ENCODE results near the gene COX7A1. TPM values are rescaled to one million over a fixed set of nuclear protein-coding genes. Genes with fewer than 3 reads are reported as not detected.

Gene COX7A1
- total and polyA plus RNA-seq, 7 donors: 571 to 1,741 (median 1,453) TPM

DNA sequence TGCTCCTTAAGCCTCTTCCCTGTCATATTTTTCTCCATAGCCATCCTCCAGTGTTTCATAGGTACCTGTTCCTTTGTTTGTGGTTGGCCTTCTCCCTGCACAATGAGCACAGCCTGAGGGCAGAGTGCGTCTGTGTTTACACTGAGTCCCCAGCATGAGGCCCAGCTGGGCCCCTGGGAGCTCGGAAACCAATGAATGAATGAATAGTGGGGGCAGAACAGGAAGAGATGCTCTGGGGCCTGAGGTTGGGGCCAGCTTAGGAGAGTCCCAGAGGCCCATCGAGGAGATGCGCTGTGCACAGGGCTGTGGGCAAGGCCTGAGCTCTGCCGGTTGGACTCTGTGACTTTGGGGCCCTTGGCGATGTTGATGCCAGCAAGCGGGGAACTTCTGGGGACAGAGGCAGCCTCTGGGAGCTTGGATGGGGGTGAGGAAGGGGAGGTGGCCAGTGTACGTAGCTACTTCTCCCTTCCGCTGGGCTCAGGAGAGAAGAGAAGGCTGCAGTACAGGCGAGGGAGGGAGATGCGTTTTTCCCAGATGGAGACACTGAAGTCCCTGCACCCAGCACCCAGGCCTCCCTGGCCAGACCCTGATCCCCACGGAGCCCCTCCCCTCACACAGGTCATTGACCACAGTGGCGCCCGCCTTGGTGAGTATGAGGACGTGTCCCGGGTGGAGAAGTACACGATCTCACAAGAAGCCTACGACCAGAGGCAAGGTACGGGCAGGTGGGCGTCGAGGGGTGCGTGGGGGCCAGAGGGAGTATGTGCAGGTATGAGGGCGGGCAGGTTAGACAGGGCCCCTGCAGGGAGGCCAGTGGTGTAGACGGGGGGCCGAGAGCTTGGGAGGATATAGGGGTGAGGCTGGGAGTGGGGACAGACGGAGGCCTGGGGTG is 31.9 kb downstream of the COX7A1 start:
- Histone ChIP-seq H3K36me3 (ENCODE audit: insufficient read depth in 1 of 2, low read depth in 1 of 2) (peaks cover 3 to 72% of the 10 kb centered on the region in 2 donors), H3K9me3 (no peaks in the 10 kb centered on the region), H3K4me3 (no peak overlapping the region), H3K4me1 (peaks cover 8% of the 10 kb centered on the region), H3K27me3 (ENCODE audit: insufficient read depth in 3 of 3, low read length in 2 of 3) (no peaks in the 10 kb centered on the region), H3K27ac (no peak overlapping the region)
- WGBS, 3 donors: 87 to 94% (median 90%) methylated on average over 24 to 26 of the region's 26 CpGs
- no peak for DNase-seq
- intact Hi-C loops (cut with DNase I): no loop called here
- ATAC-seq: no peak
- TF ChIP-seq, protein P1, sequence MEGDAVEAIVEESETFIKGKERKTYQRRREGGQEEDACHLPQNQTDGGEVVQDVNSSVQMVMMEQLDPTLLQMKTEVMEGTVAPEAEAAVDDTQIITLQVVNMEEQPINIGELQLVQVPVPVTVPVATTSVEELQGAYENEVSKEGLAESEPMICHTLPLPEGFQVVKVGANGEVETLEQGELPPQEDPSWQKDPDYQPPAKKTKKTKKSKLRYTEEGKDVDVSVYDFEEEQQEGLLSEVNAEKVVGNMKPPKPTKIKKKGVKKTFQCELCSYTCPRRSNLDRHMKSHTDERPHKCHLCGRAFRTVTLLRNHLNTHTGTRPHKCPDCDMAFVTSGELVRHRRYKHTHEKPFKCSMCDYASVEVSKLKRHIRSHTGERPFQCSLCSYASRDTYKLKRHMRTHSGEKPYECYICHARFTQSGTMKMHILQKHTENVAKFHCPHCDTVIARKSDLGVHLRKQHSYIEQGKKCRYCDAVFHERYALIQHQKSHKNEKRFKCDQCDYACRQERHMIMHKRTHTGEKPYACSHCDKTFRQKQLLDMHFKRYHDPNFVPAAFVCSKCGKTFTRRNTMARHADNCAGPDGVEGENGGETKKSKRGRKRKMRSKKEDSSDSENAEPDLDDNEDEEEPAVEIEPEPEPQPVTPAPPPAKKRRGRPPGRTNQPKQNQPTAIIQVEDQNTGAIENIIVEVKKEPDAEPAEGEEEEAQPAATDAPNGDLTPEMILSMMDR (IDR thresholded peaks at IDR 0.05): no peak

DNA sequence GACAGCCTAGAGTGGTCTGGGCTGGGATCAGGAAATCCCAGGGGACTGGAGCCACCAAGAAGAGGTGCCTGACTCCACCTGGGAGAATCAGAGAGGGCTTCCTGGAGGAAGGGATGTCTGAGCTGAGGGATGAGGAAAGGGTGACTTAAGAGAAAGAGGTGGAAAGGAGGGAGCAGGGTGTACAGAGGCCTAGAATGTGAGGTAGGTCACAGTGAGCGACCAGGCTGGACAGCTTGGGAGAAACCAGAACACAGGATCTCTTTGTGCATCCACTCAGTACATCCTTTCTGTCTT is 36.0 kb downstream of the COX7A1 start:
- H3K27me3 ChIP-seq (ENCODE audit: insufficient read depth in 3 of 3, low read length in 2 of 3): no peaks in the 10 kb centered on the region
- H3K9me3 ChIP-seq: no peaks in the 10 kb centered on the region
- TF ChIP-seq, protein P1 (IDR thresholded peaks at IDR 0.05): no peak
- WGBS, 3 donors: 93 to 94% (median 93%) methylated on average over 1 of the region's 1 CpG
- intact Hi-C loops (cut with DNase I): loop anchor here in 1 of 2 donors (10.0 kb wide), 1 partner anchor 121 kb away; the partner anchor contains the start of gene SDHAF1
- DNase-seq (no peak), ATAC-seq (no peak)
- peak overlapping the region; percentile 93 for H3K4me3 ChIP-seq
- peaks cover 2 to 65% of the 10 kb centered on the region in 2 donors for H3K36me3 ChIP-seq (ENCODE audit: insufficient read depth in 1 of 2, low read depth in 1 of 2)
- H3K4me1 ChIP-seq: peaks cover 15% of the 10 kb centered on the region
- H3K27ac ChIP-seq: peak overlapping the region; percentile 89

DNA sequence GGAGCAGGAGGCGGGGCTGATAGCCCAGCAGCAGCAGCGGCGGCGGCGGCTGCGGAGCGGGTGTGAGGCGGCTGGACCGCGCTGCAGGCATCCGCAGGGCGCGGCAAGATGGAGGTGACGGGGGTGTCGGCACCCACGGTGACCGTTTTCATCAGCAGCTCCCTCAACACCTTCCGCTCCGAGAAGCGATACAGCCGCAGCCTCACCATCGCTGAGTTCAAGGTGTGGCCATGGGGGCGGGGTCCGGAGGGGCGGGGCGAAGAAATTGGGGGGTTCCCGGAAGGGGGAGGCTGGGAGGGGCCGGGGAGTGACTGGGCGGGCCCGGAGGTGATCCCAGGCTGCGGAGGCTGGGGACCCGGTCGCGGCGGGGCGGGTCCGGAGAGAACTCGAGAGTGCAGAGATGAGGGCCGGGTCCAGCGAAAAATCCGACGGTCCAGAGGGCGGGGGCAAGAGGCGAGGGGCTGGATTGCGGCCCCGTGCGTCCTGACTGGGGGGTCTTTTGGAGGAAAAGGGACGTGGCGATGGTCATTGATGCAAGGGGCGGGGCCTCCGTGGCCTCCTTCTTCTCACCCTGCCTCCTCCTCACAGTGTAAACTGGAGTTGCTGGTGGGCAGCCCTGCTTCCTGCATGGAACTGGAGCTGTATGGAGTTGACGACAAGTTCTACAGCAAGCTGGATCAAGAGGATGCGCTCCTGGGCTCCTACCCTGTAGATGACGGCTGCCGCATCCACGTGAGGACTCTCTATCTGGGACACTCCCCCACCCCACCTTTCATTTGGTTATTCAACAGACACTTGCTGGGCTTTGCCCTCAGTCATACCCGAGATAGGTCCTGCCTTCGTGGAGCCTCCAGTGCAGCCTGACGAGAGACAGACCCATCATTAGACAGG is 36.5 kb downstream of the COX7A1 start, which contains the start of gene TBCB:
TSS of gene TBCB (plus strand) at position 16 of the 891 bp plus-strand sequence. CDS start at position 109, 93 bp downstream.
- Histone ChIP-seq H3K9me3 (no peaks in the 10 kb centered on the region), H3K27ac (peak within 1 kb of the TSS; percentile 89), H3K4me3 (peak within 1 kb of the TSS; percentile 93), H3K4me1 (peaks cover 15% of the 10 kb centered on the region), H3K36me3 (ENCODE audit: insufficient read depth in 1 of 2, low read depth in 1 of 2) (peaks cover 2 to 71% of the 10 kb centered on the region in 2 donors), H3K27me3 (ENCODE audit: insufficient read depth in 3 of 3, low read length in 2 of 3) (no peaks in the 10 kb centered on the region)
- intact Hi-C loops (cut with DNase I): loop anchor here in 1 of 2 donors (2.0 to 10.0 kb wide), 2 partner anchors 61 to 121 kb away; partner anchors contain the start of genes SDHAF1, THAP8 and WDR62
- TF ChIP-seq, protein P1 (IDR thresholded peaks at IDR 0.05): no peak
- WGBS, 3 donors: 4 to 6% (median 4%) methylated on average over 46 to 59 of the region's 59 CpGs
- DNase-seq (peak in 1 of 2 donors; percentile 86), ATAC-seq (peak; percentile 13 to 41 (median 34))

DNA sequence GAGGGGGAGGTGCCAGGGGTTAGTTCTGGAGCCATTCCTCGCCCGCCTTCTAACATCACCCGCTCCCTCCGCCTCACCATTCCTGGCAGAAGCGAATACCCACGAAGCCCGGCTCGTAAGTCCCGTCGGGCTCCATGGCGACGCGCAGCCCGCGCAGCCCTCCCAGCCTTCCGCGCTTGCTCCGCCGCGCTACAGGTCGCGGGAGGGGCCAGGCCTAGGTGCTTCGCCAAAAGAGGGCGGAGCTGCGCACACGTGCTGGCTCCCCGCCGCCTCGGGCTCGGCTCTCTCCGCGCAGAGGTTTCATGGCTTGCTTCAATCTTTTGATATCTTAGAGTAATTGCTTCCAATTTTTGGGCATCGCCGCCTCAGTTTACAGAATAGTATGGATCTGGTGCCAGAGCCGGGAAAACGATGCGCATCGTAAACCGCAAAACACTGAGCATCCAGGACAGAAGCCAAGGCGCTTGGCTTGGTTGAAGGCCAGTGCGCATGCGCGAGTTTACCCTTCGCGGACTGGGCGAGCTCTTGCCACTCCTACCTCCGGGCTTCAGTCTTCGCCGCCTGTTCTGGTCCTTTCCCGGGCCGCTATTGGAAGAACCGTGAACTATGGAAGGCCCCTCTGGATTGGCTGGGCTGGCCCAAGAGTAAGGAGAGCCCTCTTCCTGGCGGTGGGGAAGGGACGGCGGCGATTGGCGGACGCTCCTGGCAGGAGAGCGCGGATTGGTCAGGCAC is 37.4 kb downstream of the COX7A1 start, which contains the start of gene POLR2I:
TSS of gene POLR2I (minus strand) at position 155 of the 732 bp plus-strand sequence. CDS start at position 136, 19 bp downstream.
- WGBS, 3 donors: 0 to 1% (median 0%) methylated on average over 55 to 60 of the region's 60 CpGs
- TF ChIP-seq, protein P1 (IDR thresholded peaks at IDR 0.05): no peak
- ATAC-seq (peak; percentile 93 to 95 (median 95)), DNase-seq (peak; percentile 99)
- Histone ChIP-seq H3K36me3 (ENCODE audit: insufficient read depth in 1 of 2, low read depth in 1 of 2) (peaks cover 2 to 67% of the 10 kb centered on the region in 2 donors), H3K27ac (peak within 1 kb of the TSS; percentile 89), H3K9me3 (no peaks in the 10 kb centered on the region), H3K4me1 (peaks cover 15% of the 10 kb centered on the region), H3K27me3 (ENCODE audit: insufficient read depth in 3 of 3, low read length in 2 of 3) (no peaks in the 10 kb centered on the region), H3K4me3 (peak within 1 kb of the TSS; percentile 93)
- intact Hi-C loops (cut with DNase I): loop anchor here (2.0 to 10.0 kb wide), 3 partner anchors 58 to 120 kb away; partner anchors contain the start of genes SDHAF1 (in 1 of the 2), THAP8 (in 1 of the 2) and WDR62 (in 1 of the 2)
